ENCODE data around the gene PODNL1.

The PODNL1 gene

DNA sequence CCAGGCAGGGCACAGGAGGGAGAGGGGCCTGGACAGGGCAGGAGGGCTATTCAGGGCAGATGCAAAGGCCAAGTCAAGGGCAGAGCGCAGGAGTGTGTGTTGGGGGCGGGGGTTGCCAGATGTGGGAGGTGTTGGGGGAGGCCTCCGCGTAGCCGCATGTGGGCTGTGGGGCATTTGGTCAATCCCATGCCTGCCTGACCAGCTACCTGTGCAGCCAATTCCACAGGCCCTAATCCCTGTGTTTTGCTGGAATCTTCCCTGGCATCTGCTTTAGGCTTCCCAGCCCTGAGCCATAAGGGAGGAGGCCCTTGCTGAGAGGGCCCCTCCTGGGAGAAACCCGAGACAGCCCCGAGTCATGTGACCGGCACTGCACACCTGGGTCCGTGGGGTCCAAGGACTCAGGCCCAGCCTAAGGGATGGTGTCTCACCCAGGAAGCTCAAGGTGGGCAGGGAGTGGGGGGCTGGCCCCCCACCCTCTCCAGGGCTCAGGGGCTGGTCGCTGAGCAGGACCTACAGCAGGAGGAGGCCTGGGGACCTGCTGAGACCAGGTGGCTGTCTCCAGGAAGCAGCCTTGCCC is 47.6 kb upstream of the PODNL1 start:
- peaks cover 30% of the 10 kb centered on the region for H3K4me1 ChIP-seq (ENCODE audit: insufficient read depth, low read length)
- TF ChIP-seq, protein P1, sequence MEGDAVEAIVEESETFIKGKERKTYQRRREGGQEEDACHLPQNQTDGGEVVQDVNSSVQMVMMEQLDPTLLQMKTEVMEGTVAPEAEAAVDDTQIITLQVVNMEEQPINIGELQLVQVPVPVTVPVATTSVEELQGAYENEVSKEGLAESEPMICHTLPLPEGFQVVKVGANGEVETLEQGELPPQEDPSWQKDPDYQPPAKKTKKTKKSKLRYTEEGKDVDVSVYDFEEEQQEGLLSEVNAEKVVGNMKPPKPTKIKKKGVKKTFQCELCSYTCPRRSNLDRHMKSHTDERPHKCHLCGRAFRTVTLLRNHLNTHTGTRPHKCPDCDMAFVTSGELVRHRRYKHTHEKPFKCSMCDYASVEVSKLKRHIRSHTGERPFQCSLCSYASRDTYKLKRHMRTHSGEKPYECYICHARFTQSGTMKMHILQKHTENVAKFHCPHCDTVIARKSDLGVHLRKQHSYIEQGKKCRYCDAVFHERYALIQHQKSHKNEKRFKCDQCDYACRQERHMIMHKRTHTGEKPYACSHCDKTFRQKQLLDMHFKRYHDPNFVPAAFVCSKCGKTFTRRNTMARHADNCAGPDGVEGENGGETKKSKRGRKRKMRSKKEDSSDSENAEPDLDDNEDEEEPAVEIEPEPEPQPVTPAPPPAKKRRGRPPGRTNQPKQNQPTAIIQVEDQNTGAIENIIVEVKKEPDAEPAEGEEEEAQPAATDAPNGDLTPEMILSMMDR (IDR thresholded peaks at IDR 0.05; ENCODE audit: borderline replicate concordance, extremely low read depth, low read length, poor library complexity, severe bottlenecking): no peak
- no peak for TF ChIP-seq EZH2 (IDR thresholded peaks at IDR 0.05; ENCODE audit: borderline replicate concordance, low read depth, low read length, severe bottlenecking)
- DNase-seq: no peak
- H4K20me1 ChIP-seq (ENCODE audit: insufficient read depth, low read length): no peaks in the 10 kb centered on the region
- H3K4me3 ChIP-seq (ENCODE audit: low read depth in 1 of 2, low read length in 2 of 2): no peak overlapping the region; a peak in 1 of 4 replicates
- peak overlapping the region; percentile 69 for H3K4me2 ChIP-seq (ENCODE audit: insufficient read depth, low read length)
- no peaks in the 10 kb centered on the region for H3K79me2 ChIP-seq (ENCODE audit: insufficient read depth, low read length)
- H3K36me3 ChIP-seq (ENCODE audit: insufficient read depth, low read length): peaks cover 32% of the 10 kb centered on the region
- no peaks in the 10 kb centered on the region for H3K9me3 ChIP-seq (ENCODE audit: insufficient read depth, low read length, severe bottlenecking)
- peak overlapping the region; percentile 65 for H2AFZ ChIP-seq (ENCODE audit: low read depth, low read length)
- H3K27ac ChIP-seq (ENCODE audit: low read length): peak overlapping the region; percentile 94
- ATAC-seq (ENCODE audit: insufficient read depth, low read depth): no peak; the same call in 2 of the 3 replicates
- peak overlapping the region; percentile 68 for H3K9ac ChIP-seq (ENCODE audit: low read depth, low read length)
- H3K27me3 ChIP-seq (ENCODE audit: insufficient read depth, low read length, poor library complexity): no peaks in the 10 kb centered on the region

DNA sequence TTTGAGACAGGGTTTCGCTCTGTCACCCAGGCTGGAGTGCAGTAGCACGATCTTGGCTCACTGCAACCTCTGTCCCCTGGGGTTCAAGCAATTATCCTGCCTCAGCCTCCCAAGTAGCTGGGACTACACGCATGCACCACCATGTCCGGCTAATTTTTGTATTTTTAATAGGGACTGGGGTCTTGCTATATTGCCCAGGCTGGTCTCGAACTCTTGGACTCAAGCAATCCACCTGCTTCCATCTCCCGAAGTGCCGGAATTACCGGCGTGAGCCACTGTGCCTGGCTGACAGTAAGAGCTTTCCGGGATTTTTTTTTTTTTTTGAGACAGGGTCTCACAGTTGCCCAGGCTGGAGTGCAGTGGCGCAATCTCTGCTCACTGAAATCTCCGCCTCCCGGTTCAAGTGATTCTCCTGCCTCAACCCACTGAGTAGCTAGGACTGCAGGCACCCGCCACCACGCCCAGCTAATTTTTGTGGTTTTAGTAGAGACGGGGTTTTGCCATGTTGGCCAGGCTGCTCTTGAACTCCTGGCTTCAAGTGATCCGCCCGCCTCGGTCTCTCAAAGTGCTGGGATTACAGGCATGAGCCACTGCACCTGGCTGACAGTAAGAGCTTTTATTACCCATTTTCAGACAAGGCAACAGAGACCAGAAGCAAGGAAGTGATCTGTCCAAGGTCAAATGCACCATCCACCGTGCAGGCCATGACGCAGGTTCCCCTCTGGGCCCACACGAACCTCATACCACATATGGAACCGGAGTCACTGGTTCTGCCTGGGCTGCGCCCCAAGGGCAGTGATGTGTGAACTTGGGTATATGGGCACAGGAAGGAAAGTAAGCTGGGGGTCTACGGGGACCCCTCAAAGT is 46.9 kb upstream of the PODNL1 start:
- H3K36me3 ChIP-seq (ENCODE audit: insufficient read depth, low read length): peaks cover 38% of the 10 kb centered on the region
- H3K27me3 ChIP-seq (ENCODE audit: insufficient read depth, low read length, poor library complexity): no peaks in the 10 kb centered on the region
- H3K4me2 ChIP-seq (ENCODE audit: insufficient read depth, low read length): no peak overlapping the region
- H3K79me2 ChIP-seq (ENCODE audit: insufficient read depth, low read length): no peaks in the 10 kb centered on the region
- H3K9ac ChIP-seq (ENCODE audit: low read depth, low read length): no peak overlapping the region
- H3K27ac ChIP-seq (ENCODE audit: low read length): peak overlapping the region; percentile 94
- peaks cover 30% of the 10 kb centered on the region for H3K4me1 ChIP-seq (ENCODE audit: insufficient read depth, low read length)
- H2AFZ ChIP-seq (ENCODE audit: low read depth, low read length): no peak overlapping the region
- TF ChIP-seq, protein P1 (IDR thresholded peaks at IDR 0.05; ENCODE audit: borderline replicate concordance, extremely low read depth, low read length, poor library complexity, severe bottlenecking): no peak
- TF ChIP-seq EZH2 (IDR thresholded peaks at IDR 0.05; ENCODE audit: borderline replicate concordance, low read depth, low read length, severe bottlenecking): no peak
- no peaks in the 10 kb centered on the region for H4K20me1 ChIP-seq (ENCODE audit: insufficient read depth, low read length)
- DNase-seq: no peak
- no peaks in the 10 kb centered on the region for H3K9me3 ChIP-seq (ENCODE audit: insufficient read depth, low read length, severe bottlenecking)
- no peak for ATAC-seq (ENCODE audit: insufficient read depth, low read depth)
- no peak overlapping the region for H3K4me3 ChIP-seq (ENCODE audit: low read depth in 1 of 2, low read length in 2 of 2)

DNA sequence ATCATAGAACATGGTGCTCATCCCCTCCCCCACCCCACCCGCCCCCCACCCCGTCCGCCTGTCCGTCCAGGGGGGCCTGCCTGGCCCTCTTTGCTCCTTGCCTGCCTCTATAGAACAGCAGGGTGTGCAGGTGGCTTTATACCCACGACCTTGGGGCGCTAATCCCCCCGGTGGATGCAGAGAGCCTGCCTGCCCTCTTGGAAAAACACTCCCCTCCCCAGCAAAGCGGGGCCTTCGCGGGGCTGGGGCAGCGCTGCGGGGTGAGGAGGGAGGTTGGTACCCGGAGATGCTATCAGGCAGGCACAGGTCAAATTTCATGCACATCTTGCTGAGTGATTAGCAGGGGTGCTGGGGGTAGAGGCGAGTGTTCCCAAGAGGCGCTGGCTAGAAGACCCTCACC is 46.0 kb upstream of the PODNL1 start:
- H2AFZ ChIP-seq (ENCODE audit: low read depth, low read length): no peak overlapping the region
- no peaks in the 10 kb centered on the region for H3K9me3 ChIP-seq (ENCODE audit: insufficient read depth, low read length, severe bottlenecking)
- peaks cover 37% of the 10 kb centered on the region for H3K36me3 ChIP-seq (ENCODE audit: insufficient read depth, low read length)
- H3K4me3 ChIP-seq (ENCODE audit: low read depth in 1 of 2, low read length in 2 of 2): no peak overlapping the region
- no peaks in the 10 kb centered on the region for H3K79me2 ChIP-seq (ENCODE audit: insufficient read depth, low read length)
- DNase-seq (peak; percentile 31), ATAC-seq (ENCODE audit: insufficient read depth, low read depth) (no peak)
- no peak overlapping the region for H3K27ac ChIP-seq (ENCODE audit: low read length)
- H3K4me2 ChIP-seq (ENCODE audit: insufficient read depth, low read length): no peak overlapping the region
- no peaks in the 10 kb centered on the region for H4K20me1 ChIP-seq (ENCODE audit: insufficient read depth, low read length)
- TF ChIP-seq, protein P1 (IDR thresholded peaks at IDR 0.05; ENCODE audit: borderline replicate concordance, extremely low read depth, low read length, poor library complexity, severe bottlenecking): no peak
- no peak for TF ChIP-seq EZH2 (IDR thresholded peaks at IDR 0.05; ENCODE audit: borderline replicate concordance, low read depth, low read length, severe bottlenecking)
- H3K9ac ChIP-seq (ENCODE audit: low read depth, low read length): no peak overlapping the region
- peaks cover 30% of the 10 kb centered on the region for H3K4me1 ChIP-seq (ENCODE audit: insufficient read depth, low read length)
- no peaks in the 10 kb centered on the region for H3K27me3 ChIP-seq (ENCODE audit: insufficient read depth, low read length, poor library complexity)

All from DND-41 (cell line).